GM19452 (cell line): ENCODE measurements around the gene LRP4.
"Not testable (repeated sequence)": the region's sequence is repeated elsewhere in the genome, so short reads cannot be mapped to it uniquely, and the experiment has no call there.

Experiments used
- ATAC-seq: cut with Tn5 transposase; IDR thresholded peaks from one replicate; pipeline ENCODE4 v1.9.1; 2021; ENCODE audit not compliant: unreplicated experiment

LRP4 gene

DNA sequence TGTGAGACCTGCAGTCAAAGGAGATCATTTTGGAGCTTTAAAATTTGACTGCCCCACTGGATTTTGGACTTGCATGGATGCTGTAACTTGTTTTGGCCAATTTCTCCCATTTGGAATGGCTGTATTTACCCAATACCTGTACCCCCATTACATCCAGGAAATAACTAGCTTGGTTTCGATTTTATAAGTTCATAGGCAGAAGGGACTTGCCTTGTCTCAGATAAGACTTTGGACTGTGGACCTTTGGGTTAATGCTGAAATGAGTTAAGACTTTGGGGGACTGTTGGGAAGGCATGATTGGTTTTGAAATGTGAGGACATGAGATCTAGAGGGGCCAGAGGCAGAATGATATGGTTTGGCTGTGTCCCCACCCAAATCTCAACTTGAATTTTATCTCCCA lies 10.4 kb upstream of the LRP4 start:
- ATAC-seq = not testable (repeated sequence)

DNA sequence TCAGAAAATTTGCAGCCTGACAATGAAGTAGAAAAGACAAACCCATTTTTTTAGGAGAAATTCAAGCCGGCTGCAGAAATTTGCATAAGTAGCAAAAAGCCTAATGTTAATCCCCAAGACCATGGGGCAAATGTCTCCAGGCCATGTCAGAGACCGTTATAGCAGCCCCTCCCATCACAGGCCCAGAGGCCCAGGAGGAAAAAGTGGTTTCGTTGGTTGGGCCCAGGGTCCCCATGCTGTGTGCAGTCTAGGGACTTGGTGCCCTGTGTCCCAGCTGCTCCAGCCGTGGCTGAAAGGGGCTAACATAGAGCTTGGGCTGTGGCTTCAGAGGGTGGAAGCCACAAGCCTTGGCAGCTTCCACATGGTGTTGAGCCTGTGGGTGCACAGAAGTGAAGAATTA lies 9.6 kb upstream of the LRP4 start:
- ATAC-seq = not testable (repeated sequence)

DNA sequence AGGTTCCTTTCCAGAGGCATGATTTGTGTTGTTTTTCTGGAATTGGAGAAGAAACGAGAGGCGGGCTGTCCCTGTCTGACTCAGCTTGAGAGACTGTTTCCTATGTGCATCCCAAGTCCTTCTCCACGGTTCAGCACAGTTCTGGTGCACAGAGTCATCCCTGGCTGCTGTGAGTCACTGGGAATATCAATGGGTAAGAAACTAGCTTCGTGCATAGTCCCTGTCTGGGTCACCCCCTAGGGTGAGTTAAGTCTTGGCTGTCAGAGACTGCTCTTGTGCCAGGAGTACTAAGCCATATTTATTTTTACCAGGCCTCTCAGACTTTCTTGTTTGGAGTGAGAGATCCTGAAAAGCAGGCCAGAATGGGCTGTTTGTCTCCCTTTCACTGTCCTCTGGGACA lies 2.4 kb upstream of the LRP4 start:
- ATAC-seq = no peak

DNA sequence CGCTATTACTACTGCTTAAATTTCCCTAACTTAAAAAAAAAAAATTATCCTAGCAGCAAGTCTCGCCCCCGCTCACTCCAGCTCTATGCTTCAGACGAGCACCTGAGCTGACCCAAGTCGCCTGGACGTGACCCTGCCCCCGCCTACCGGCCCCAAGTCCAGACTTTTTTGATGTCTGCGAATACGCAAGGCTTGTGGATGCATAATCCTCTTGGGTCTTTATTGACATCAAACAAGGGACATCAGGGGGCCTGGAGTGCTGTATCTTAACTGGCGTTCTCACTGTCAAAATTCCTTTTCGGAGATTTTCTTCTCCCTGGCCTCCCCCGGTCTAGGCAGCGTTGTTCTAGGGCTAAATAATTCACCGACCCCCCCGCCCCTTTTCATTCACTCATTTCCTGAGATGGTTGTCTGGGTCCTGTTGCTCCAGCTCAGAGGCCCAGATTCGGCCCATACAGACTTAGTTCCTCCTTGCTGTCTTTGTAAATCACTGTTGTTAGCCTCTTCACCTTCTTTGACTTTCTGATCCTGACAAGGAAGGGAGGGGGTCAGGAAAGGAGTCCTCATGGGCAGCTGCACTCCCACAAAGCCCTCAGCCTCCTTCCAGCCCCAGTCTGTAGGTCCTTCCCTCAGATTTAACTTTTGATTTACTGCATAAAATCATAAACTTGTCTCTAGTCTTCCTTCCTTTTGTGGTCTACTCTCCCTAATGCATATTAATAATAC lies 601 bp upstream of the LRP4 start:
- ATAC-seq = no peak

DNA sequence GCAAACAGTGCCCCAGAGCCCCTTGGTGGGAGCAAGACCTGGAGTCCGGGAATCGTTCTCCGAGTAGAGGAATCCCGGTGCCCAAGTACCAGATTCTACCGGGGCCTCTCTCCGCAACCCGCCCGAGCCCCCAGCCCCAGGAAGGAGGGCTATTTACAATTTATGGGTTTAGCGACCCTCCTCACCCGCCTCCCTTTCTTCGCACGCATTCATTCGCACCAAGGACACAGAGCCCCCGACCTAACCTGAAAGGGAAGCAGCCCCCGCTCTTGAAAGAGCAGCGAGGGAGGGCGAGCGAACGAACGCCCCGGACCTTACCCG lies 628 bp downstream of the LRP4 start:
- ATAC-seq = no peak

DNA sequence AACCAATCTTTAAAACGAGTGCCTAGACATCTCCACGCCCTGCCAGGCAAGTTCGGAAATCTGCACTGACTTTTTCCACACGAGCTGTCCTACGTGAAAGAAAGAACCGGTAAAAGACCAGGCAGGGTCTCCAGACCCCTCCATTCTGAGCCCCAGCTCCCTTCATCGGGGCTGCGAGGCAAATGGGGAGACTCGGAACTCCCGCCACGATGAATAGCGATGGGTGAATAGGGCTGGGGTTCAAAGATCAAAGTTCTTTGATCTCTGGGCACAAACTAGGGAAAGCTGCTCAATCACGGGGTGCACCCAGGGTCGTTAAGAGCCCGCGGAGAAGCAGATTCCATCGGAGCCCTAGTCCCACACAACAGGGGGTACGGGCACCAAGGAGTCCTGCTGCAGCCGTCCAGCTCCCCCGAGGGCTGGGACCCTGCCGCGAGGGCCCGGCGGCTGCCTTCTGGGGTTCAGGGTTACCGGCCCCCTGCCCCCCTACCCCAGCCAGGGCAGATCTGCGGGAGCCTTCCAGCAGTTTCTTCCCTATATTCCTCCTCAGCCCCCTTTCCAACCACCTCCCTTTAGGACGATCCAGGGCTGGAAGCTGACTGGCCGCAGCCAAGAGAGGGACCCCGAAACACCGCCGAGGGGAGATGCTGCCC lies 1.1 kb downstream of the LRP4 start:
- no peak for ATAC-seq

DNA sequence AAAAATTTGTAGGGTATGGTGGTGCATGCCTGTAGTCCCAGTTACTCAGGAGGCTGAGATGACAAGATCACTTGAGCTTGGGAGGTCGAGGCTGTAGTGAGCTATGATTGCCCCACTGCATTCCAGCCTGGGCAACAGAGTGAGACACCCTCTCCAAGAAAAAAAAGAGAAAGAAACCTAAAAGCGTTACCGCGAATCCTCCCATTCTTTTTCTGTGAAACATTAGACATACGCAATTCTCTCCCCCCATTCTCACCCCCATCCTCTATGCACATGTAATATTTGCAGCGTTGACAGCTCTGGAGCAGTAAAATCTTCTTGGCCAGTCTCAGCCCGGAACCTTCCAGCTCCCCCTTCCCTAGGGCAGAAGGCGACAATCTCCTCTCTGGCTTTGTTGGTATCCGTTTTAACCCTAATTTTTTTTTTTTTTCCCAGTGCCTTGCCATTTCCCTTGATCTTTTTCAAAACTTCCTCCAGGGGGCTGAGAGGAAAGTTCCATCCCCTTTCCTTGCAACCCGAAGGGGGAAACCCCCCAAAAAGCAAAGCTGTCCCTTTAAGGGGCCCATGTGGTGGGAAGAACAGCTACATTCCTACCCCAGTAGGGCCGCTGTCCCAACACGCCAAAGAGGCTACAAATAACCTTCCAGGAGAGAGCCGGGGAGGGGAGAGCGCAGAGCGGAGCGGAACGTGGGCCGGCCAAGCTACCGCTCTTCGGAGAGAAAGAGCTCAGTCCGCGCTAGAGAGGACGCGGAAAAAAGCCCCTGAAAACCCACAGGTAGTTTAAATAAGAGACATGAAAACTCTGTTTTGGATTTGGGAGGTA lies 1.9 kb downstream of the LRP4 start:
- ATAC-seq = no peak

DNA sequence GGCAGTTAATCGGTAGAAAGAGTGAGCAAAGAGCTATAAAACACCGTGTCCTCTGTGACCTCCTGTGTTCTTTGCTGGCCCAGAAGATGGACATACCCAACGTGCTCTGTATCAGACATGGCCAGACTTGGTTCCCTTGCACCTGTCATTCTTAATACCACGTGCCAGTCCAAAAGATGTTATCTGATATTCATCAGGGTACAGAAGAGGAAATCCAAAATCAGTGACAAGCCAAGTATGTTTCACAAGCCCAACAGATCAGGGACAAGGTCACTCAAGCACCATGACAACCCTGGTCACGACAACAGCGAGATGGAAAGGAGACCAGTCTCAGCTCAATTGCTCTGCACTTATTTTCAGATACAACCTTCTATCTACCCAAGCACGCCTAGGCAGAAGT lies 3.4 kb downstream of the LRP4 start:
- no peak for ATAC-seq

DNA sequence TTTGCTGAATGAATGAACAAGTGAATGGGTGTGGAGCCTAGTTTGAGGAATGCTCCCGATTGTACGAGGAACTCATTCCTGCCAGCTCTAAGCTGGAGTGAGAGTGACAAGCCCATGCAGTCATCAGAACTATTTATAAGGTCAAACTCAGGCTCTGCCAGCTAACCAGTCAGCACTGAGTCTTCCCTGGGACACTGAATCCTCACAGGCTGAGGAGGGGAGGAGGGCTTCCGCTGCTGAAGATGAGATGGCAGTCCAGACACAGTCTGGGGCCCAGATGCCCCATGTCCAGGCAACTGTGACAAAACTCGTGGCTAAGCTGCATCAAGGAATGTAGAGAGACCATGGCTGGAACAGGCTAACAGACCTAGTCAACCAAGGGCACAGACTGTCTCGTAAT lies 4.0 kb downstream of the LRP4 start:
- no peak for ATAC-seq

DNA sequence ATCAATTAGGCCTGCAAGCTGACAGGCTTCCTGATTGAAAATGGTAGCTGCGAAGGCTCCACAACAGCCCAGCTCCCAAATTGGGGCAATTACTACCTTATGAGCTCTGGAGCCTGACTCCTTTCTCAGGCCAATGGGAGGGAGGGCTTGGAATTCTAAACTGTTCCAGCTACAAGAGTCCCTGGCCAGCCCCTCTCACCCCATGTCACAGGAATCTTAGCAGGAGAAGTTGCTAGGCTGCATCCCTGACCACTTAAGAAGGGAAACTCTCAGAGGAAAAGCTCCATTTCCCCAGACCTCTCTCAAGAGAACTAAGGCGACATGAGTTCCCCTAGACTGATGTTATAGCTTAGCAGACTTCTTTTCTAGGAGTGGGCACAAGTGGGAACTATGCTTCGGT lies 4.9 kb downstream of the LRP4 start:
- ATAC-seq = no peak

DNA sequence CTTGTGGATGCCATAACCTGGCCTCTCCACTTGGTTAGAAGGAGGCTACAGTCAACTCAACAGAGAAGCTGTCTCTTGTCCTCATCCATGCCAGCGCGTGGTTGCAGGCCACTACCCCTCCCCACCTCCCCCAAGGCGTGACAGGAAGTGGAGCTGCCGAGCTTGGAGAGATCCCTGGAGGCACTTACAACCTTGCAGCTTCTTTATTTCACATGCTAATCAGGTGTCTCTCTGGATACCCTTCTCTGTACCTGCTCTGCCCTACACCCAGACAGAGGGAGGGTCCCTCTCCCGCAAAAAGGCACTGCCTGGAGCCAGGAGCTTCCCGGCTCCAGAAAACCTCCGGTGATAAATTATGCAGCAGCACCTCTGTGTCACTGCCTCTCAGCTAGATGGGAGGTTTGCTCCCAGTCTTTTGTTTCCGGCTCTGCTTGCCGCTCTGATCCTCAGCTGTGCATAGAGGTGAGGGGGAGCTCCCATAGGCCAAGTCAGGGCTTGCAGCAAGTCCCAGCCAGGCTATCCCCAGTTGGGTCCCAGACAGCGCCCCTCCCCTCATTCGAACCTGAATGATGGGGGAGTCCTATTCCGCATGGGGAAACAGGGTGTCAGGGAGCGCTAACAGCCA lies 5.7 kb downstream of the LRP4 start:
- ATAC-seq = no peak

DNA sequence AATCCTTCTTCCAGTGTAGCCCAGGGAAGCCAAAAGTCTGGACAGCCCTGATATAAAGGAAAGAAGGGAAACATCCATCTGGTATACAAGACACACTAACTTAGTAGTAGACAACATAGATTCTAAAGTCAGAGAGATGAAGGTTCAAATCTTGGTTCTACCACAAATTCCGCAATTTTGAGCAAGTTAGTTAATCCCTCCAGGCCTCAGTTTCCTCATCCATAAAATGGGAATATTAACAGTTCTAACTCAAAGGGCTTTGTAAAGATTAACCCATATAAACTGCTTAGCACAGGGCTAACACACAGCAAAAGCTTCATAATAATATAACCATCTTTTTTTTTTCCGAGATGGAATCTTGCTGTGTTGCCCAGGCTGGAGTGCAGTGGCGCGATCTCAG lies 10.7 kb downstream of the LRP4 start:
- no peak for ATAC-seq

DNA sequence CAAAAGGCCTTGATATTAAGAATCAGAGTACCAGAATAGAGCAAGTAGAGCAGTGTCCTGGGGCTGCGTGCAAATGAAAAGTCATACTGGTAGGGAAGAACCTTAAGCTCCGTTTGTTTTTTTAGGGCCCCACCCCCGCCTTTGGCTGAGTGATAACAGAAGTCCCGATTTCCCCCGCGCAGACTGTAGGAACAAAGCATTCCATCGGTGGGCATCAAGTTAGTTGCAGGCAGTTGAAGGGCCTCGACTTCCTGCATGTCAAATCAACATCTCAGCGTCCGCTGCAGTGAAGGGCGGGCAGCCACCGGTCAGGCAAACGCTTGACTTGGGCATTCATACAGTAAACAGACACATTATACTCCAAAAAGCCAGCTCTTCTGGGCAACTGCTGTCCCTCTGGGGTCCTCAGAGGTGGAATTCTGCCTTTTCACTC lies 11.7 kb downstream of the LRP4 start:
- ATAC-seq = no peak

DNA sequence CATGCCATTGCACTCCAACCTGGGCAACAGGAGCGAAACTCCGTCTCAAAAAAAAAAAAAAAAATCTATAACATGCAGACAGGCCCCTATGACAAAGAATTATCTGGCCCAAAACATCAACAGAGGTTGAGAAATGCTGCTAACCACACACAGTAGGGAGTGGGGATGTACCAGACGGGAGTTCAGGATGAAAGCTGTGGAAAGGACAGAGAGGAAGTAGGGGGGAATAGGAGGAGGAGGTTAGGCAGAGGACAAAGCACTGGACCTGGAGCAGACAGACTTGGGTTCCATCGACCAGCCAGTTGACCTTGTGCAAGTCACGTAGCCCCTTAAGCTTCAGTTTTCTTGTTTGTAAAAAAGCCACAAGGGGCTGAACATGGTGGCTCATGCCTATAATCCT lies 12.5 kb downstream of the LRP4 start:
- ATAC-seq = no peak

DNA sequence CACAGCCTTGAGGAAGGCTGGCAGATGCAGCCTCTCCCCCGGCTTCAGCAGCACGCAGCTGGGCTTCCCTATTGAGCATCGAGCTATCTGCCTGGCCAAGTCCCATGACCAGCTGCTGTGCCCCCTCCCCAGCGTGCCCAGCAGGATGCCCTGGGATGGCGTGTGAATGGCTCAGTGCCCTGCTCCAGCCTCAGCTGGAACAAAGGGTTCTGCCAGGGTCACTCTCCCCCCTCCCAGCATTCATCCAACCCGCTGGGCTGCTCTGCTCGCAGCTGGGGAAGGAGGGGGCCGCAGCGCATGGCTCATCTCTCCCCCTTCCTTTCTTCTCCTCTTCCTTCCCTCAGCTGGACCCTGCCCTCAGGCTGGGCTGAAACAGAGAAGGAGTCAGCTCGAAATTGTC lies 14.5 kb downstream of the LRP4 start:
- no peak for ATAC-seq

DNA sequence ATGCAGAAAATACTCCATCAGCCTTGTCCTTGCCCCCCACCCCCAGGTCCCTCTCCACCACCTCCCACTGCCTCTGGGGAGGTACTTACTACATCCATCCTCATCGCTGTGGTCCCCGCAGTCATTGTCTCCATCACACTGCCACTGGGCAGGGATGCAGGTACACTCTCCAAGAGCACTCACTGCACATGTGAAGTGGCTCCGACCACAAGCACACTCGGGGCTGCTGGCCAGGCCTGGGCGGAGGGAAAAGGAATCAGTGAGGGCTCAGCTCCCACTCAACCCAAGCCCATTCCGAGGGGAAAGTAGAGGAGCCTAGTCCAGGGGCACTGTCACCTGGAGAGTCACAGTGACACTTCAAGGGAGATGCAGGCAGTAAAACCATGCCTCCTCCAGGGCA lies 15.7 kb downstream of the LRP4 start:
- no peak for ATAC-seq

DNA sequence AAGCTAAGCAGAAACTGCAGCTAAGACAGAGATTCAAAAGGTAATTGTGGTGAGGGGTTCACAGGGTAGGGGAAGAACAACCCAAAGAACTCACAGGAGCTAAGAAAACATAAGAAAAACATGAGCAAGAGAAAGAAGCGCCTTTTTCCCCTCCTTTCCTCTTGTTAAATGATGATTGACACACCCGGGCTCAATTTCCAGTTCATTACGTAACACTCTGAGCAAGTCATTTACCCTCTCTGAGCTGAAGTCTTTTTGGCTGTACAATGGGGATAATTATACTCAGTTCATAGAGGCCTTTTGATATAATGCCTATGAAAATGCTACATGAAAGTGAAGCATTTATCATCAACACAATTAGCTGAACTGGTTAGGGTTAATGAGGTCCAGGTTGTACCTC lies 17.2 kb downstream of the LRP4 start:
- ATAC-seq = no peak

DNA sequence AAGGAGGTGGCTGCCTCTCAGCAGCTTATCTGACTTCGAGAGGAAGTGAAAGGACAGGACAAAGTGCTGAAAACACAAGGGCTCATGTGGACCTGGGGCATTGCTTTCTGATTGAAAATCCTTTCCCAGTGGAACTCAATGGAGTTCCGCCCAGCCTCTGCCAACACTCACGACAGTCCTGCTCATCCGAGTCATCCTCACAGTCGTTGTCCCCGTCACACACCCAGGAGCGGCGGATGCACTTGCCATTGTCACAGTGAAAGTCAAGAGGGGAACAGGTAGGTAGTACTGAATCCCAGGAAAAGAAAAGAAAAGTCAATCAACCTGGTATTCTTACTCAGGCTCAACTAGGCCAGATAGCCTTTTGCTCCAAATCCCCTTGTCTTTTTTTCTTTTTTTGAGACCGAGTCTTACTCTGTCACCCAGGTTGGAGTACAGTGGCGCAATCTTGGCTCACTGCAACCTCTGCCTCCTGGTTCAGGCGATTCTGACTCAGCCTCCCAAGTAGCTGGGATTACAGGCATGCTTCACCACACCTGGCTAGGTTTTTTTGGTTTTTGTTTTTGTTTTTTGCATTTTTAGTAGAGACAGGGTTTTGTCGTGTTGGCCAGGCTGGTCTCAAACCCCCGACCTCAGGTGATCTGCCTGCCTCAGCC lies 18.1 kb downstream of the LRP4 start:
- ATAC-seq = no peak

DNA sequence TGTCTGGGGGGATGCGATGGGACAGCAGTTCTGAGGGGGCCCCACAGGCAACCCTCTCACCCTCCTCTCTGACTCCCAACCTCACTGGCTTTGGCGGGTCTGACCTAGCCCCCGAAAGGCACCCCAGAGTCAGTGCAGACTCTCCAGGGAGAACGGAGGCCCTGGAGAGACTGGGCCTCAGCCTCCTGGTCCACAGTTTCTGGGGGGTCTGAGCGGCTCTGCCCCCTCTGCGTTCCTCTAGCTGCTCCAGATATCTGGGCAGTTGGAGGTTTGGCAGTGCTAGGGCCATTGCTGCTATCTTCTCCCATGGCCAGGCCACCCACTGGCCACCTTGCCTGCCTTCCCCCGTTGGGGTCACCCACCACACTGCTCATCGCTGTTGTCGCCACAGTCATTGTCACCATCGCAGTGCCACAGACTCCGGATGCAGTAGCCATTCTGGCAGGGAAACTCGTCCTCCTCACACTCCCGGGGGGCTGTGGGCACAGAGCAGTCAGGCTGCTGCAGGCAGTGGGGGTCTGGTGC lies 18.8 kb downstream of the LRP4 start:
- no peak for ATAC-seq

DNA sequence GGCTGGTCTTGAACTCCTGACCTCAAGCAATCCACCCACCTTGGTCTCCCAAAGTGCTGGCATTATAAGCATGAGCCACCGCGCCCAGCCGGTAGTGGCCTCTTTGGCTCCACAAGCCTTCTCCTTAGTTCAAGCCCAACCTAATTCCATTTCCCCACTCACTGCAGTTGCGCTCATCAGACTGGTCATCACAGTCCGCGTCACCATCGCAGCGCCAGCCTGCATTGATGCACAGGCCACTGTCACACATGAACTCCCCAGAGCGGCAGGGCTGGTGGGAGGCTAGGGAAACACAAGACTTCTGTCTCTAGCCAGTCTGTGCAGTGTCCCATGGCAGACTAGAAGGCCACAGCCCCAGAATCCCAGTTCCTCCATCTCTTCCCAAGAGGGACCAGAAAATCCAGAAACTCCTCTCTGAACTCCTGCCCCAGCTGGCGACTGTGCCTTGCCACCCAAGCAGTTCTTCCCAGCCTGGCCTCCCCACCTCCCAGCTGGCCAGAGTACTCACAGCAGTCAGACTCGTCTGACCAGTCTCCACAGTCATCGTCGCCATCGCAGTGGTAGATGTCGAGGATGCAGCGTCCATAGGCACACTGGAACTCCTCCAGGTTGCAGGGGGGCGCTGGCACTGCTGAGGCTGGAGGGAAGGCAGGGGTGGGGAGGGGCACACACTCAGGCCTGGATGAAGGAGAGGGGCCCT lies 19.8 kb downstream of the LRP4 start:
- ATAC-seq = no peak
